NCI-H2196 treated with DMSO at 0.1 percent for 48 hours (cell line): ENCODE data around the gene PLEKHH2.
"Not testable (repeated sequence)": the region's sequence is repeated elsewhere in the genome, so short reads cannot be mapped to it uniquely, and the experiment has no call there.

Experiments used
- DNase-seq: peaks from one replicate; lab custom pipeline; 2025; ENCODE audit not compliant: unreplicated experiment; lab: John Stamatoyannopoulos, UW

PLEKHH2 gene

DNA sequence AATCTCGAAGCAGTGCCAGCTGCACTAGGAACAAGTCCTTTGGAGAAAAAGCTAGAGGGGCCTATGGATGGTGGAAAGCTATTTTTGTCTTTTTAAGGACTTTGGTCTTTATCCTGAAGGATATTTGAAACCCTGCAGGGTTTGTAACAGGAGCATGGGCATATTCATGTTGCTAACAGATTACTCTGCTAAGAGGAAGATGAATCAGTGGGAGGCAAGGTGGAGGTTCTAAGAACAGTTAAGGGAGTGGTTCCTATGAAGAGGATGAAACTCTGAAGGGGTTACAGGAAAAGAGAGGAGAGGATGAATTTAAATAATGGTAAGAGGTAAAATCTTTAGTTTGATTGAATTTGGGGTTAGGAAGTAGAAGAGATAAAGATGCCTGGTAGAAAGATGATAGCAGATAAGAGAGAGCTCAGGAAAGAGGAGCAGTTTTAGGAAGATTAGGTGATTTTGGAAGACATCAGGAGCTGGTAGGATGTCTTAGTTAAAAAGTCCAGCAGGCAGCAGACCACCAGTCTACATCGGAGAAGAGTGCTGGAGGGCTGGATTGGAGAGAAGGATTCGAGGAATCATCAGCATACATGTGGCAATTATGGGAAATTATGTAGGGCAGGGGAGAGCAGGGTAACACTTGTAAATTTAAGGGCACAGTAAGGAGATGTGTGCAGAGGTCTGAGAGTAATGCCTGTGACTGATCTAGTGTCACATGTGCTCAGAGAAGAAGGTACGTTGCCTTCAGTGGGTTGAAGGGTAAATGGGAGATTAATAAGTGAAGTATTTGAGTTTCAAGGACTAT is 78.4 kb downstream of the PLEKHH2 start:
- no peak for DNase-seq

- DNase-seq: no peak
Measured at GRCh38 chr2:43717322-43717721, 80.3 kb downstream of the PLEKHH2 start.

GRCh38 chr2:43718530-43719124 is 81.6 kb downstream of the PLEKHH2 start:
- no peak for DNase-seq

DNA sequence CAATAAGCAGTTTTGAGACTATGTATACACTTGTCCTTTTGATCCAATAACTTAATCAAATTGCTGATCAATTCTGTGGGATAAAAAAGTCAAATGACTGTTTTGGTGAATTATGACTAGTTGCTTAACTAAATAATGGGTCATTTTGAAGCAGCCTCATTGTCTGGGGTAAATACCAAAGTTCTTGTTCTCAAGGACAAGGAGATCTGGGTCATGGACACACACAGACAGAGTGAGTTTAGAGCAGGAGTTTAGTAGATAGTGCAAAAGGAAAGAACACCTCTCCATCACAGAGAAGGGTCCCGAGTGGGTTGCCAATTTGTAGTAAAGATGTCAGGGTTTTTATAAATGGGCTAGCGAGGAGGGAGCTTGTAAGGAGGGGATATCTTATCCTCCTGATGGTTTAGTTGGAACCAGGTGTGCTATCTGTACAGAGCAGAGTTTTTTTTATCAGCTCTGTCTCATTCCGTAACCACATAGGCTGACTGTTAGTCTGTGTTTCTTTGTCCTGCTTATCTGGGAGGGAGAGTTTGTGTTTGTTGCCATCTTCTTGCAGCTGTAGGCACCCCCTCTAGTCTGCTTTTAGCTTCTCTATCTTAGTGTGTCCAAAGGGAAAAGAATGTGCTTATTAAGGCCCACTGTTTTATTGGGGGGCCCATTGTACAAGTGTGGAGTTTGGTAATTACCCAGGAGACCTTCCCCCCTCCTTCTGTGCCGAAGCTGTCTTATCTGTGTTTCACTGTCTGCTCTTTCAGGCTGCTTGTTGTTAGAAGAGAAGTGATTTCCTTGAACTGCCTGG is 87.9 kb downstream of the PLEKHH2 start:
- DNase-seq: no peak

- no peak for DNase-seq
Measured at GRCh38 chr2:43725711-43726246, 88.7 kb downstream of the PLEKHH2 start.

DNA sequence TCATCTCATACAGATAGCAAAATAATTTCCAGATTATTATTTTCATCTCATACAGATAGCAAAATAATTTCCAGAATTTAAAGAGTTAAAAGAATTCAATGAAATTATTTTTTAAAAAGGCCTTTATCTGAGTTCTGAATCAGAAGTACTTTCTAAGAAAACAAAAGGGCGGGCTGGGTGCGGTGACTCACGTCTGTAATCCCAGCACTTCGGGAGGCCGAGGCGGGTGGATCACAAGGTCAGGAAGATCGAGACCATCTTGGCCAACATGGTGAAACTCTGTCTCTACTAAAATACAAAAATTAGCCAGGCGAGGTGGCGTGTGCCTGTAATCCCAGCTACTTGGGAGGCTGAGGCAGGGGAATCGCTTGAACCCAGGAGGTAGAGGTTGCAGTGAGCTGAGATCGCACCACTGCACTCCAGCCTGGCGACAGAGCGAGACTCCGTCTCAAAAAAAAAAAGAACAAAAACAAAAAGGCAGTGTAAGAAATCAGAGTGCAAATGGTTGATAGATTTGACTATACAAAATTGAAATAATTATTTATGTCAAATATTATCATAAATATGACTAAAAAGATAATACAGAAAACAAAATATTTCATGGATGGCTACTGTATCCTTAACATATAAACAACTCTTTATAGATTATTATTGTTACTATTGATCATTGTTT is 90.0 kb downstream of the PLEKHH2 start:
- DNase-seq: not testable (repeated sequence)

DNA sequence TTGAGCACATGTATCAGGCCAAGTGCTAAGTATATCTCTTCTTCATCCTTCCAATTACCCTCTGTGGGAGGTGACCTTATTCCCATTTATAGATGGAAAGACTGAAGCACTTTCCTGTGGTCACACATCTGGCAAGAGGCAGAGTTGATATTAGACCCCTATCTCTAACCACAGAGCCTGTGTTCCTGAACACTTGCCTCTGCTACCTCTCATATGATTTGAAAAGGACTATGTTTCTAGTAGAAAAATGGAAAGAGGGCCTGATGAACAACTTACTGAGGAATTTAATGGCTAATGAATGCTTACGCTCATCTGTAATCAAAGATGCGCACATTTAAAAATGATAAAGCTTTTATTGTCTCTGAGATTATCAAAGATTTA is 90.6 kb downstream of the PLEKHH2 start:
- no peak for DNase-seq

DNA sequence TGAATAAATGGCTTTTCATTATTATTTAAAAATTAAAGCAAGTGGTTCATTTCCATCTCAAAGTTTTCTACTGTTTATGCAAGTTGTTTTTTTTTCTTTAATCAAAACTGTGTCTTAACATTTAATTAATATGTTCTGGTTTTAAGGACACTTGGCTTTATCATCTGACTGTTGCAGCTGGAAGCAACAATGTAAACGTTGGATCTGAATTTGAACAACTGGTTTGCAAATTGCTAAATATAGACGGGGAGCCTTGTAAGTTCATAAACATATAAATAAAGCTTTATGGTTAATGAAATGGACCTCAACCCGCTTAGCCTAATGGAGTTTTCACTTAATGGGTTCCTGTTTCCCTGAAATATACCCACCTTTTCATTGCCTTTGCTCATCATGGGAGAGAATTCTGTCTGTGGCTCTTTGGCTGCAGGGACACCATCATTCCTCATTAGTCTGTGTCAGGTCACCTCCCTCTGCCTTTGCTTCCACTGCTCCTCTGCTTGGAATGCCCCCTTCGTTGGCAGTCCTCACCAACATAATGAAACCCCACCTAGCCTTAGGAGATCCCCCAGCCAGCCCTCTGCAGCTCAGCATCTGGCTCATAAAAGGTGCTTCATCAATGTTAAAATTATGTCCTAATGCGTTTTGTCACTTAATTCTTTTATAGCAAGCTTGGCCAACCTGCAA is 92.6 kb downstream of the PLEKHH2 start:
- no peak for DNase-seq

DNA sequence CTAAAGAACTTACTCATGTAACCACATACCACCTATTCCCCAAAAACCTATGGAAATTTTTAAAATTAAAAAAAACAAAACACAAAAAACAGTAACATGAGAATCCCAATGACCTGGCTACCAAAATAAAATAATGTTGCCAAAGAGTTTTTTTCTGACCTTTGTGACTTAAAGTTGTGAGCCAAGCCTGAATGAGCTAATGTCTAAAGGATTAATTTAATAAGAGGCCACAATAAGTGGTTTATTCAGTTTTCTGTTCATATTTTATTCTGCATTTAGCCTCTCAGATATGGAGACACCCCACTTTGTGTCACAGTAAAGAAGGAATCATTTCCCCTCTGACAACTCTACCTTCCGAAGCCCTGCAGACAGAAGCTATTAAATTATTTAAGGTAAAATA is 94.2 kb downstream of the PLEKHH2 start:
- DNase-seq: no peak

DNA sequence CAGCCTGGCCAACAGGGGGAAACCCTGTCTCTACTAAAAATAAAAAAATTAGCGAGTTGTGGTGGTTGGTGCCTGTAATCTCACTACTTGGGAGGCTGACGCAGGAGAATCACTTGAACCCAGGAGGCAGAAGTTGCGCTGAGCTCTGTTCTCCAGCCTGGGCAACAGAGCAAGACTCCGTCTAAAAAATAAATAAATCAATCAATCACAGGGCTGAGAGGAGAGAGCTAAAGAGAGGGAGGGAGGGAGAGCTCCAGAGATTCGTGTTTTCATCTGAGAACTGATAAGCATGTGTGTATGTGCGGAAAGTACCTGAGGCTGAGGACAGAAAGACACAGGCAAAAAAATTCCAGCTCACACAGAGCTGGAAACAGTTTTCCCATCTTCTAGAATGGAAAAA is 99.6 kb downstream of the PLEKHH2 start:
- no peak for DNase-seq

DNA sequence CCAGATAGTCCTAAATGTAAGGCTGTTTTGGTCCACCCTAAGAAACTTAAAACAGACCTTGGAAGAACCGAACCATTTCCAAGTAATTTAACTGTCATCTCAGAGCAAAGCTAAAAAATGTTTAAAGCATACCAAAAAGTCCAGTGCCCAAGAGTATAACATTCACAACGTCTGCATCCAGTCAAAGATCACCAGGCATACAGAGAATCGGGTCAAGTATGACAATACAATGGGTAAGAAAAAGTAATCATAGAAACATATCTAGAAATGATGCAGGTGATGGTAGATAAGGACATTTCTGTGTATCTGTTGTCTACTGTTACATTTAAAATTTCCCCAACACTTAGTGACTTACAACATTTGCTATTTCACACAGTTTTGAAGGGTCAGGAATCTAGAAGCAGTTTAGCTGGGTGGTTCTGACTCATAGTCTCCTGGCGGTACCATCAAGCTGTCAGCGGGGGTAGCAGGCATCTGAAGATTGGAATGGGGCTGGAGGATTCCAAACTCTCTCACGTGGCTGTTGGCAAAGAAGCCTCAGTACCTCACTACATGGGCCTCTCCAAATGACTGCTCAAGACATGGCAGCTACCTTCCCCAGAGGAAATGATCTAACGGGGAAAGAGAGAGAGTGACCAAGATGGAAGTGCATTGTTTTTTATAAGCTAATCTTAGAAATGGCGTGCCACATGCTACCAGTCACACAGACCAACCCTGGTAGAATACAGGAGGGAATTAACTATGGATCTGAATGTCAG is 100.2 kb downstream of the PLEKHH2 start:
- DNase-seq: no peak

- no peak for DNase-seq
Measured at GRCh38 chr2:43737855-43738254, 100.8 kb downstream of the PLEKHH2 start.

GRCh38 chr2:43738257-43738656 is 101.2 kb downstream of the PLEKHH2 start:
- DNase-seq: no peak

DNA sequence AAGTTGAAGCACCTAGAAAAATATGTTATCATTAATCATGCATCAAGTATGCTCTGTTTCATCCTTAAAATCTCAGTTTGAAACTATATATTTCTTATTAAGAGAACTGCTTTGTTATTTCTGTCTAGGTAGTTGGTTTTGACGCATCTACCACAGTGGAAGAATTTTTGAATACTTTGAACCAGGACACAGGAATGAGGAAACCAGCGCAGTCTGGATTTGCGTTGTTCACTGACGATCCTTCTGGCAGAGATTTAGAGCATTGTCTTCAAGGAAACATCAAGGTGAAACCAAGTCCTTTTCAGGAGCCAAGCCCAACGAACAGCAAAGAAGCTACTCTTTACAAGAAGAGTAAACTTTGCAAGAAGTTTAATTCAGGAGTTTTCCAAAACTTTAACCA is 106.6 kb downstream of the PLEKHH2 start:
- DNase-seq: no peak

- no peak for DNase-seq
Measured at GRCh38 chr2:43745457-43745856, 108.4 kb downstream of the PLEKHH2 start.

DNA sequence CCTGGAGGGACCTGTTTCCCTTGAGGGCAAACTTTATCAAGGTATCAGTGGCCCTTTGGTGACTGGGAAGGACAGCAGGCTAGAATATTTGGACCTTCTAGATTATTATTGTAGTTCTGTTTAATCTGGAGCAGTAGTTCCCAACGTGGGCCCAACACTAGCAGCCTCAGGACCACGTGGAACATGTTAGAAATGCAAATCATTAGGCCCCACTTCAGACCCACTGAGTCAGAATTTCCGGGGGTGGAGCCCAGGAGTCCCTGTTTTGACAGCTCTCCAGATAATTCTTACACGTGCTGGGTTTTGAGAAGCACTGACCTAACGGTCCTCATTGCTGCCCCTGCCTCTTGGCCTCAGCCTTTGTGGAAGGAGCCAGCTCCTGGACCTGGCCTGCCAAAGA is 111.3 kb downstream of the PLEKHH2 start:
- DNase-seq: no peak

DNA sequence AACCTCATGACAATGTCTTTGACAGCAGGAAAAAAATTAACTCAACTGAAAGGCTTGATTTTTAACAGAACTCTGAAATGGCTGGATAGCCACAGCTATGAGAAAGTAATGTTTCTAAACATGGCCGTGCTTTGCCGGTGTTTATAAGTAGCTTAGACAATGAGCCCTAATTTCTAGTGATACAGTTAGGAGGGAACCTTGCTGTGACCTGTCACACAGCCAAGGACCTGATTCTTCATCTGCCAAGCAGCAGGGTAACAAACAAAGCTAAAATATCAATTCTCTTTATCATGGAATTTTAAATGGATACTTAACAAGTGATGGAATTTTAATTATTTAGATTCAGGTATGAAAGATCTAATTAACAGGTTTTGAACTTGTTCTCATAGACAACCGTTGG is 112.5 kb downstream of the PLEKHH2 start:
- DNase-seq: no peak

DNA sequence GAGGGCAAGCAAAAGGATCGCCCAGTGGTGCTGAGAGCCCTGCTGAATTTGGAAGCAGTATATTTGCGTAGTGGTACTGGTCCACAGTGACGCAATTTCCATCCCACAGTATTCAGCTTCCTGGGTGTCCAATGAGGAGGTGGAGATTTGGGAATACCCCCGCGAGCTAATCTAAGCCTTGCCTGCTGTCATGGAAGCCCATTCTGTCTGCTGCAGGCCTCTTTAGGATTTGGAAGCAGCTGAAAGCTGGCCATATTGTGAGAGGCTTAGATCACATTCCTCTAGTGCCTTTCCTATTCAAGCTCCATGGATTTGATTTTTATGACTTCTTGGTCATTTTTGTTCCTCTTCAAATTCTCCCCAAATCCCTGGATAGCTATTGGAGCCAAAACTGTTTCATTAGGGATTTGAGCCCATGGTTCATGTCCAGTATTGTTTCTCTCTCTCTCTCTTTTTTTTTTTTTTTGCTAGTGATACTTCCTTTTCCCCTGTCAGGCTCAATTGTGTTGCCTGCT is 114.5 kb downstream of the PLEKHH2 start:
- DNase-seq: no peak

DNA sequence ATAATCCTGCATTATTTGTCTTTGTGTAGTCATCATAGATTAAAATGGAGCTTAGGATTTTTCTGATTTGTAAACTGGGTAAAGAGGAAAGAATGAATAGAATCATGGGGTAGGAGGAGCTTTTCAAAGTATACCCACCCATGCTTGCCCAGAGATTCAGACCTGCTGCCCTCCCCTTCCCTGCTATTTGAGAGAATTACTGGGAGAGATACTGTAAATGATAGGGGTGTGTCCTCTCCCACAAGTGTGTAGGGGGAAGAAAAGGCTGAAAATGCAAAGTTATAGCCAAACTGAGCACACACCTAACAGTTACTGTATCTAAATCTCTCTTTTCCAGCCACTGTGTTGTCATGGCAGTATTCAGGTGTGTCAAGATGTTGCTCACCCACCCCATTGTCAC is 115.2 kb downstream of the PLEKHH2 start:
- DNase-seq: no peak

DNA sequence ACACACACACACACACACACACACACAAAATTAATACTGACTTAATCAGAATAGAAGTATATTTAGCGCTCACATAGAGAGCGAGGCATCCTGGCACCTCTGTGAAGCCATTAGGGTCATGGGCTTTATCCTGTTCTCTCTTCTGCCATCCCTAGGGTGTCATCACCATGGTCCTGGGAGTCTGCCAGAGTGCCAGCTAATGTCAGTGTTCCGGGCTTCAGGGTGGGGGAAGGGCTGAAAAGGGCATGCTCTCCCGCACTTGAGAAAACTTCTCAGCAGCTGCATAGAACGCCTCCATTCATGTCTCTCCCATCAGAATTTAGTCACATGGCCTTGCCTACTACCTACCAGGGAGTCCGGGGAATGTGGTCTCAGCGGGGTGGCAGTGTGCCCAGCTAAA is 117.1 kb downstream of the PLEKHH2 start:
- DNase-seq: no peak
